RPMI8226 (cell line): ENCODE results near the gene FOXA3.

ENCODE experiments used
- DNase-seq: peaks from one replicate; pipeline ENCODE4 v3.0.0-alpha.2; 2015

FOXA3 gene

DNA sequence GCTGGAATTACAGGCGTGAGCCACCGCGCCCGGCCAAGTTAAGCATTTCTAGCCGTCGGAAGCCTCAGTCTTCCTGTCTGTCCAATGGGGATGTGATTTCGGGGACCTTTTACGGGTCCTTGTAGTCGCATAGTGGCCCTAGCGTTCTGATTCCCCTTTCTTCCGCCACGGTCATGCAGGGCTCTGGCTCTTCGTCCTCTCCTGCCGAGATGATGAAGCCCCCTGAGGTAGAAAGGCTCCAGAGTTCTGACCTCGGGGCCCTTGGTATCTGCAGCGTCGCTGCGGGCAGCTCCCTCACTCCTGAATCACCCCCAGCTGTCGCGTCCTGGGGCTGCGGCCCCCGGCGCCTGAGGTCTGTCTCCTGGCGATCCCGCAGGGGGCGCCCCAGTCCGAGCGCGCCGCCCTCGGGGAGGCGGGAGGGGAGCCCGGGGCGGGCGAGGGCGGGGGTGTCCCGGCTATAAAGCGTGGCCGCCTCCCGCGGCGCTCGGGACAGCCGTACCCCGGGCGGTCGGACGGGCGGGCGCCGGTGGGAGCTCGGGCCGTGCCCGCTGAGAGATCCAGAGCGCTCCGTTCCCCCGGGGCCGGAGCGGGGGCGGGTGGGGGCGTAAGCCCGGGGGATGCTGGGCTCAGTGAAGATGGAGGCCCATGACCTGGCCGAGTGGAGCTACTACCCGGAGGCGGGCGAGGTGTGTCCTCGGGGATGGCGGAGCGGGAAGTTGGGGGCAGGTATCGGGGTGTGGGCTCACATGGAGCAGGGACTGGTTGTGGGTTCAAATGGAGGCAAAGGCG is at the start of gene FOXA3:
Gene FOXA3, plus strand, starts transcription at position 487 of the 789 bp plus-strand sequence. Its CDS starts 131 bp downstream, at position 618.
- DNase-seq, result peak; percentile 69

GRCh38 chr19:45814851-45815480 is 49.2 kb upstream of the FOXA3 start, which contains the start of gene RSPH6A:
TSS of gene RSPH6A (minus strand) at chr19:45815308. CDS start at chr19:45815176, 132 bp downstream.
- no peak for DNase-seq

DNA sequence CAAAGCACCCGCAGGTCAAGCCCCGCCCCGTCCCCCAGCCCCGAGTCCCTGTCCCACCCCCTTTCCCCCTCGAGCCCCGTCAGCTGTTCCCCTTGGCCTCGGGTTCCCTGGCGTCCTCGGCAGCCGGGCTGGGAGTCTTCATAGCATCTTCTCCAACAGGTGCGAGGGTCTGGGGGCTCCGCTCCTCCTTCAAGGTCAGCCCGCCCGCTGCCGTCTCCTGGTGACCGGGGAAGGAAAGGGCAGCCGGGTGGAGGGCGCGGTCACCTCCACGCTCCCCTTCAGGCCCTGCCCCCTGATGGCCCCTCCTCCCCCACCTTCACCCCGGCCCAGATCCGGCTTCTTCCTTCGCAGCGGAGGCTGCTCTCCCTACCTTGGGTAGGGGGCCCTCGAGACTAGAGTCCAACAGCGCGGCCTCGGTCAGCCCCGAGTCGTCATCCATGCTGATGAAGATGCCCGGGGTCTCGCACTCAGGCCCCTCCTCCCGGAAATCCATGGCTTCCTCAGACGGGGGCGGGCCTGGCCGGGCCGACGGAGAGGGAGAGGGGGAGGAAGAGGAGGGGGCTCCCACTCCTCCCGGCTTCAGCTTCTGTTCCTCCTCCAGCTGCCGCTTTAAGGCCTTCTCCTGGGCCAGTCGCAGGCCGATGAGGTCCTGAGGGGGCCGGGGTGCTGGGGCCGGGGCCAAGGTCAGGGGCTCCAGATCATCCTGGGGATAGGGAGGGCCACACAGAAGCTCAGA is 48.5 kb upstream of the FOXA3 start:
- DNase-seq, result no peak

DNA sequence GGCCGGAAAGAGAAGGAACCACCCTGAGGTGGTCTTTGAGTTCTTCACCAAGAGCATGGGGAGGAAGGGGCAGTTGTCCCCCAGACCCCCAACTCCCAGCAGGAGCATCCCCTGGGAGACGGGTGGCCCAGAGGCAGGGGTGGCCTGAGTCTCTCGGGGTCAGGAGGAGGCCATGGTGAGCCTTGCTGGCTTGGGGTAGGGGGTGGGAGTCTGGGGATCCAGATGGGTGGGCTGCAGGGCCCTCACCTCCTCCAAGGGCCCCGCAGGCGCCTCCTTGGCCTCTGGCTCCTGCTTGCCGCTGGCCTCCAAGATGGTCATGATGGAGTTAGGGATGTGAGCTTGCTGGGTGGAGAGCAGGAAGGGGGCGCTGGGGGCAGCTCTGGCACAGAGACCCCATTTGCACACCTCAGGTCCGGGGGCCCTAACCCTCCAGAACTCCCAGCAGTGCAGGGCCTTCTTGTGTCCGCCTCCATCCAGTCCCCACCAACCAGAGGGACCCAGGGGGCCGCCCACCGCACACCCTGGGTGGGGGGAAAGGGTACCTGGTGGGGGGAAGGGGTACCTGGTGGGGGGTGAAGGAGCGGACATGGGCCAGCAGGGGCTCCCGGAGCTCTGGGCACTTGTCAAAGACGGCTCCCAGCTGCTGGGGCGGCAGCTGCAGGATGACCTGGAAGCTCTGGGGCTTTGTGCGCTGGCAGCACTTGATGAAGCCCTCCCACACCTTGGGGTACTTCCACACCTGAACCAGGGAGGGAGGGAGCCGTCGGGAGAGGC is 47.7 kb upstream of the FOXA3 start:
- DNase-seq, result no peak

DNA sequence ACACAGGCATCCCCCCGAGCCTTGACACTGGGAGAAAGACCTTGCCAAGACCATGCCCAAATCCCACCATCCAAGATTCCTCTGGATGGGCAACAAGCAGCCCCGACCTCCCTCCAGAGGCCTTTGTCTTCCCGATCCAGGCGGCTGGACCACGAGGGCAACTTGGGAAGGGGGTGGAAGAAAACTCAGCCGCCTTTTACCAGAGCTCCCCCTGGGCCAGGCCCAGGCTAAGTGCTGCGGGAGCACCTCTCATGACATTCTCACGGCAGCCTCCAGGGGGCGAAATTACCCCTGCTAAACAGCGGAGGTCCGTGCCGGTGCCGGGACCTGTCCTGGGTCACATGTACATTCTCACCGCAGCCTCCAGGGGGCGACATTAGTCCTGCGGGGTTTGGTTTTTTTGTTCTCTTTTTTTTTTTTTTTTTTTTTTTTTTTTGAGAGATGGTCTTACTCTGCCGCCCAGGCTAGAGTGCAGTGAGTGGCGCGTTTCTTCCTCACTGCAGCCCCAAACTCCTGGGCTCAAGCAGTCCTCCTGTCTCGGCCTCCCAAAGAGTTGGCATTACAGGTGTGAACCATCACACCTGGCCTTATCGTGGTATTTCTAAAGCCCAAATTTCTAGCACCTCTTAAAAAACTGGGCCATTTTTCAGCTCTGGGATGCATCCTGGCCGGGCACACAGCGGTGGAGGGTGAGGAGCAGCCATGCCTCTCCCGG is 47.0 kb upstream of the FOXA3 start:
- peak; percentile 92 for DNase-seq

DNA sequence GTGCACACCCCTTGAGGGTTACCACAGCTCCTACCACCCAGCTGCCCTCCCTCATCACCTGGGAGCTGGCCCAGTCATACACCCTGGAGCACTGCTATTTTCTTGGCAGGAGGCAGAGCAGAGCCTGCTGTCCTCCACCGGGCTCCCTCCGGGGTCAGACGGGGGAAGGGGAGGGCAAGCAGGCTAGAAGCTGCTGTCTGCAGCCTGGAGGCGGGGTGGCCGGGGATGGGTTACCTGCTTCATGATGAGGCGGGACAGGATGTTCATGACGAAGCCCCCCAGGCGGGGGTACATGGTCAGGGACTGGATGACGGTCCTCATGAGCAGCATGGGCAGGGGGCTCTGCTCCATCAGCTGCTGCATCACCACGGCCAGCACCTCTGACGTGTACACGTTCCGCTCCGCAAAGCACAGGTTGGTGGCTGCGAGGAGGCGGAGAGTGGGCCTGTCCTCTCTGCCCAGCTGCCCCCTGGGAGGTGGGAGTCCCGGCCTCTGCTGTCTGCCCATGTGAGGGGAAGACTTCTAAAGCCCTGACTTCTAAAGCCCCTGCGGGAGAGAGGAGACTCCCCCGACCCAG is 46.3 kb upstream of the FOXA3 start:
- no peak for DNase-seq

- DNase-seq, result no peak
These were observed 44.4 kb upstream of the FOXA3 start for GRCh38 chr19:45819769-45820168.

DNA sequence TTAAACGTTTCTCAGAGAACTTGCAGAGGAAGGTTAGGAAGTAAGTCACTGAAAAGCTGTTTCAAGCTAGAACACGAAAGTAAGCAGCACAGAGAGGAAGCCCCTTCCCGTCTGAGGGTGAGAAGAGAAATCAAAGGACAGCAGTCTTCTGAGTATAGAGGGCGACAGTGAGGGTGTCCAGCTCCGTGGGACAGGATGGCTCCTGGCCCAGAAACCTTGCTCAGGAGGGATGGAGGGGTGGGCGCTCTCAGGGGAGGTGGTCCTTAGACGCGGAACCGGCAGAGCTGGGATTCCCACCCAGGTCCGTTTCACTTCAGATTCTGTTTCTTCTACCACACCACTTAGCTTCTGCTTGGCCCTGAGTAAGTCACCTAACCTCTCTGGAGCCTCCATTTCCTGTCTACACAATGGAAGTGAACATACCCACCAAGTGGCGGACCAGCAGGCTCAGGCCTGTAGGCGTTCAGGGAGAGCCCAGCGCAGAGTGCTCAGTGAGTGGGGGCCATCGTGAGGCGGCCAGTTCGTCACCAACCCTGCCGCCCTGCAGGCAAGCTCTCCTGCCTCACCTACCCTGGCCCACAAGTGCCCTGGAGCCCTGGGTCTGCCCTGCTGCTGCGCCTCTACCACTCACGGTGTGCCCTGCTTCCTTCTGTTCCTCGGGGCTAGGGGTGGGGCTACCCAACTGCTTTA is 43.6 kb upstream of the FOXA3 start:
- no peak for DNase-seq

GRCh38 chr19:45821103-45821521 is 43.0 kb upstream of the FOXA3 start:
- DNase-seq, result no peak

GRCh38 chr19:45821570-45821969 is 42.6 kb upstream of the FOXA3 start:
- no peak for DNase-seq

GRCh38 chr19:45822716-45823115 is 41.4 kb upstream of the FOXA3 start:
- DNase-seq, result no peak

DNA sequence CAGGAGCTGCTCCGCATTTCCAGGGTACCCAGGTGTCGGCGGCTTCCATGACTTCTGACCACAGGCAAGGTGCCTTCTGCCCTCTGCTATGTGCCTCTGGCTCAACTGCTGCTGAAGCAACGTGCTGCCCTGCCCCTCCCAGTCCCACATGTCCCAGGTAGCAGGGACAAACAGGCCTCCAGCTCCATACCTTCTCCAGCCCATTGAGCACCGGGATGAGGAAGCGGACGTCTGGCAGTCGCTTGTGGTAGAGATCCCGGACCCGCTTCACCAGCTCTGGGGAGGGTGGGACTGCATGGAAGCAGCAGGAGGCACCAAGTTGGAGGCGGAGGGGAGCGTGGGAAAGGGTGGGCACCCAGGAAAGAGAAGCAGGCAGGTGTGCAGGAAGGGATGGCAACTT is 40.9 kb upstream of the FOXA3 start:
- no peak for DNase-seq

DNA sequence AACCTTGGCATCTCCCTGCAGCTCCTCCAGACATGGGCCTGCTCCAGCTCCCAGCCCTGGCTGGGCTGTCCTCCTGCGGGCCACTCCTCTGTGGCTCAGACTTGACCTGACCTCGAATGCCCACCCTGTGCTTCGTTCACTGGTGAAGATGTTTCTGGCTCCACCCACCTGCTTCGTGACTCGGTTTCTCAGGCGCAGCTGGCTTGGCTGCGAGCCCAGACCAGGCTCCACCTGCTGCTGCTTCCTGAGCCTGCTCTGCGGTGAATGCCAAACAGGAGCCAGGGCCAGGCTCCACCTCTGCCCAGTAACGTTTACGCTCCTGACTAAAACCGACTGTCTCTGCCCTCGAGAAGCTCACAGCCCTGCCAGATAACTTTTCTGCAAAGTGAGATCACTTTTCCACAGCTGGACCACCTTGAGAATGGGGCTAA is 40.1 kb upstream of the FOXA3 start:
- peak; percentile 25 for DNase-seq

DNA sequence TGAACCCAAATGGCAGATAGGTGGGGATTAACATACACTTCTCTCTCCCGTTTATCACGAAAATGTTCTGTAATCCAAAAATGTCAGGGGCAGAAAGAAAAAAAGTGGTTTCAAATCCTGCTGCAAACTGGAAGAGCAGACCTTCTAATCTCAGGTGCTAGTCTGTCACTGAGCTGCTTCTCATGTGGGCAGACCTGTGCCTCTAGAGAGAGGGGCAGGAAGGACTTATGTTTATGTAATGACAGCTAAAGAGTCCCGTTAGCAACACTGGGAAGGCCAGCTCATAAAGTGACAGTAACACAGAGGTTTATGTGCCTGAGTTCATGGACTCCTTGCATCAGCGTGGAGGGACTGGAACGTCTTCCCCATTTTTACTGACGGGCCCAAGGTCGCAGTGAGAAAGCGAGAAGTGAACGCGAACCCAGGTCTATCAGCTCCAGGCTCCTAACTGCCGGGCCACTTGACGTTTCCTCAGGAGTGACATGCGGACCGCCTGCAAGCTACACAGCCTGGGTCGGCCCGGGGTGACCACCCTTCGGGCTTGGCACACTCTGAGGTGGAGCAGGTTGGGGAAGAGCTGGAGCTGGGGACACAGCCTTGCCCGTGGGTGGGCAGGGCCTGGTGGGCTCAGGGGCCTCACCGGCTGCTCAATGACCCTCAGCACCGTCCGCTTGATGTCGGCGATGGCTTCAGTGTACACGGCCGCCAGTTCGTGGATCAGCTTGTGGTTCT is 39.4 kb upstream of the FOXA3 start:
- no peak for DNase-seq

DNA sequence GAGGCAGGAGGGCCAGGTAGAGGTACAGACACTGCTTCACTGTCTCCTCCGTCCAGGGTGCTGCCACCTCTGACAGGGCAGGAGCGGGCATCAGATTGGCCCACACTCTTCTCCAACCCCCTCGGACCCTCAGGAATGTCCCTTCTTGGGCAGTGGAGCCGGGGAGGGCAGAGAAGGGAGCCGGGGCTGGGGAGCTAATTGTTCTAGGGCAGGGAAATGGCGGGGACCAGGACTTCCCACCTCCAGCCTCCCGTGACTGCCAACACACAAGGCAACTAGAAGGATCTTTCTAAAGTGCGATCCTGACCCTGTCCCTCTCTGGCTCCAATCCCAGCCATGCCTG is 38.9 kb upstream of the FOXA3 start:
- no peak for DNase-seq

GRCh38 chr19:45825917-45826893 is 37.9 kb upstream of the FOXA3 start:
- no peak for DNase-seq

GRCh38 chr19:45826934-45827333 is 37.2 kb upstream of the FOXA3 start:
- no peak for DNase-seq

GRCh38 chr19:45827459-45828093 is 36.5 kb upstream of the FOXA3 start:
- DNase-seq, result no peak

DNA sequence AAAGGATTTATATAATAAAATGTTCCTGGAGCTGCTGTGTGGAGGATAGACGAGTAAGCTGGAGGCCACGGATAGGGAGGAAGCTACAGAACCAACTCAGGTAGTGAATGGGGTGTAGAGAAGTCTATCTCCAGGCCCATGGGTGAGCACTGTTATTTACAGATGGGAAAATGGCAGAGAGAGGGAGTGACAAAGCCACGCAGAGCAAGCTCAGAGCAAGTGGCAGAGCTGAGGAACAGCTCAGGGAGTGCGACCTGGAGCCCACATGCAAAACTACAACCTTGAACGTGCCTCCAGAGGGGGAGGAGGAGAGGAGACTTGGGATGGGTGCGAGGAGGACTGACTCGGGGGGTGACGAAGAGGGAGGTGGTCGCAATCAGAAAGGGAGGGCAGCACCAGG is 35.6 kb upstream of the FOXA3 start:
- no peak for DNase-seq
